Gastrocnemius medialis (tissue), 4 donors: ENCODE measurements around the gene VSTM1. TPM values are rescaled to one million over a fixed set of nuclear protein-coding genes. Genes with fewer than 3 reads are reported as not detected.

ENCODE experiments used
- ATAC-seq, 2 donors: fragments of 150-250 bp; one replicate each; pipeline ENCODE4 v1.9.1; 2016
- DNase-seq, 2 donors: peaks; one replicate each; pipeline ENCODE4 v3.0.0-alpha.2; 2019
- H3K27ac ChIP-seq, 4 donors: fragments of 200-600 bp; sonication (generic); 1 replicate in 1 of 4; 2 replicates in 3 of 4; pipeline ENCODE4 v1.5.1; 2016 to 2018; ENCODE audit warnings: mild to moderate bottlenecking in 2 of 4, moderate library complexity in 1 of 4
- H3K27me3 ChIP-seq, 3 donors: fragments of 200-600 bp; sonication (generic) in 2 of 3; 1 replicate in 1 of 3; 2 replicates in 2 of 3; pipeline versions ENCODE4 v1.5.1 to v1.6.0; 2016 to 2019; ENCODE audit warnings: mild to moderate bottlenecking in 1 of 3, moderate library complexity in 1 of 3
- H3K36me3 ChIP-seq, 2 donors: fragments of 200-600 bp; sonication (generic) in 1 of 2; one replicate each; pipeline ENCODE4 v1.5.1; 2017 to 2018
- H3K4me1 ChIP-seq, 2 donors: fragments of 200-600 bp; sonication (generic) in 1 of 2; one replicate each; pipeline ENCODE4 v1.5.1; 2016 to 2017; ENCODE audit warnings: mild to moderate bottlenecking in 2 of 2
- H3K4me3 ChIP-seq, 4 donors: fragments of 200-600 bp; sonication (generic) in 3 of 4; 1 replicate in 1 of 4; 2 replicates in 3 of 4; pipeline ENCODE4 v1.5.1; 2016 to 2019; ENCODE audit warnings: mild to moderate bottlenecking in 2 of 4
- H3K9me3 ChIP-seq, 3 donors: fragments of 200-600 bp; sonication (generic) in 2 of 3; 1 replicate in 1 of 3; 2 replicates in 2 of 3; pipeline ENCODE4 v1.5.1; 2016 to 2019
- POLR2A ChIP-seq, 2 donors: fragments of 450-650 bp; IDR thresholded peaks; one replicate each; pipeline ENCODE4 v1.6.1; 2017; ENCODE audit warnings: antibody characterized with exemption in 2 of 2, mild to moderate bottlenecking in 2 of 2, moderate library complexity in 2 of 2
- in situ Hi-C, 4 donors: fragments of 200-750 bp; cut with MboI; loops; one replicate each; pipeline versions ENCODE4 v1.15.0 to v1.8.0; 2017; ENCODE audit warnings: low sequenced_read_pairs in 4 of 4
- intact Hi-C: fragments of 100-400 bp; cut with DNase I; formaldehyde crosslinking; loops from one replicate; pipeline ENCODE4 v1.15.1; 2023; ENCODE audit warnings: low total_unique reads
- total RNA-seq, 4 donors: library from RNA; depleted of rRNA; stranded (reverse); fragments of >200 nt; gene quantifications; one replicate each; pipeline versions ENCODE4 v1.1.0 to v1.2.3, GENCODE V29; 2016
- TF ChIP-seq, protein P1 (sequence below), 5 experiments: fragments of 450-650 bp in 3 of 5; fragments of 200-600 bp in 2 of 5; sonication (generic) in 2 of 5; IDR thresholded peaks in 4 of 5; conservative IDR thresholded peaks in 1 of 5; 1 replicate in 4 of 5; 2 replicates in 1 of 5; pipeline ENCODE4 v1.5.1; 2016 to 2019; ENCODE audit warnings: antibody characterized with exemption in 5 of 5, mild to moderate bottlenecking in 3 of 5, moderate library complexity in 3 of 5

The VSTM1 gene
- total RNA-seq, 4 donors from 2014 or later, result not detected

DNA sequence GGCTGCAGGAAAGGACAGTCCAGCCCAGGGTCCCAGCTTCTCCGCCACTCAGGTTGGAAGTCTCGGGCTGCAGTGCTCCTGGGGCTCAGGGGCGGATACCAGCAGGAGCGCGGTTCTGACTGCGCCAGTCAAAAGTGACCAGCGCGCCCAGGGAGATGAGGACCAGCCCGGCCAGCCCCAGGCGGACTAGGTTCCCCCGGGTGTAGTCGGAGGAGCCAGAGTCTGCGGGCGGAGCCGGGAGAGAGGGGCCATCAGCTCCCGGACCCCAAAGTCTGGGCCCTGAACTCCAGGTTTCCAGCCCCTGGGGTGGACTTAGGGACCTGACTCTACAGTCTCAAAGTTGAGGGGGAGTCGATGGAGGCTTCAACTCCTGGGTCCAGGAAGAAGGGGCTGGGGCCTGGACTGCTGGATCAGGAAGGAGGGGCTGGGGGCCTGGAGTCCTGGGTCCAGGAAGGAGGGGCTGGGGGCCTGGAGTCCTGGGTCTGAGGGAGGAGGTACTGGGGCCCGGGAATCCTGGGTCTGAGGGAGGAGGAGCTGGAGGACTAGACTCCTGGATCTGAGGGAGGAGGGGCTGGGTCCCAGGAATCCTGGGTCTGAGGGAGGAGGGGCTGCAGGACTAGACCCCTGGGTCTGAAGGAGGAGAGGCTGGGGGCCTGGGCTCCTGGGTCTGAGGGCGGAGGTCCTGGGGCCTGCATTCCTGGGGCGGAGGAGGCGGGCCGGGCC, 31.6 kb upstream of the VSTM1 start:
- no peak for DNase-seq
- no peak for TF ChIP-seq POLR2A (IDR thresholded peaks at IDR 0.05)
- TF ChIP-seq, protein P1, sequence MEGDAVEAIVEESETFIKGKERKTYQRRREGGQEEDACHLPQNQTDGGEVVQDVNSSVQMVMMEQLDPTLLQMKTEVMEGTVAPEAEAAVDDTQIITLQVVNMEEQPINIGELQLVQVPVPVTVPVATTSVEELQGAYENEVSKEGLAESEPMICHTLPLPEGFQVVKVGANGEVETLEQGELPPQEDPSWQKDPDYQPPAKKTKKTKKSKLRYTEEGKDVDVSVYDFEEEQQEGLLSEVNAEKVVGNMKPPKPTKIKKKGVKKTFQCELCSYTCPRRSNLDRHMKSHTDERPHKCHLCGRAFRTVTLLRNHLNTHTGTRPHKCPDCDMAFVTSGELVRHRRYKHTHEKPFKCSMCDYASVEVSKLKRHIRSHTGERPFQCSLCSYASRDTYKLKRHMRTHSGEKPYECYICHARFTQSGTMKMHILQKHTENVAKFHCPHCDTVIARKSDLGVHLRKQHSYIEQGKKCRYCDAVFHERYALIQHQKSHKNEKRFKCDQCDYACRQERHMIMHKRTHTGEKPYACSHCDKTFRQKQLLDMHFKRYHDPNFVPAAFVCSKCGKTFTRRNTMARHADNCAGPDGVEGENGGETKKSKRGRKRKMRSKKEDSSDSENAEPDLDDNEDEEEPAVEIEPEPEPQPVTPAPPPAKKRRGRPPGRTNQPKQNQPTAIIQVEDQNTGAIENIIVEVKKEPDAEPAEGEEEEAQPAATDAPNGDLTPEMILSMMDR (IDR thresholded peaks at IDR 0.05 in 4 of 5, conservative IDR thresholded peaks at IDR 0.05 in 1 of 5), result no peak
- intact Hi-C loops, result no loop called here
- Histone ChIP-seq H3K27me3 (peaks cover 0 to 41% (median 20%) of the 10 kb centered on the region in 3 donors), H3K9me3 (no peaks in the 10 kb centered on the region), H3K27ac (no peak overlapping the region), H3K4me3 (peak overlapping the region; percentile 20 to 37 (median 30)), H3K4me1 (peaks cover 0 to 5% of the 10 kb centered on the region in 2 donors), H3K36me3 (no peaks in the 10 kb centered on the region)
- no peak for ATAC-seq
- in situ Hi-C loops, result no loop called here

GRCh38 chr19:54094426-54095000, 30.8 kb upstream of the VSTM1 start:
- TF ChIP-seq, protein P1 (IDR thresholded peaks at IDR 0.05 in 4 of 5, conservative IDR thresholded peaks at IDR 0.05 in 1 of 5), result no peak
- no peak for TF ChIP-seq POLR2A (IDR thresholded peaks at IDR 0.05)
- intact Hi-C loops, result no loop called here
- peaks cover 0 to 41% (median 20%) of the 10 kb centered on the region in 3 donors for H3K27me3 ChIP-seq

DNA sequence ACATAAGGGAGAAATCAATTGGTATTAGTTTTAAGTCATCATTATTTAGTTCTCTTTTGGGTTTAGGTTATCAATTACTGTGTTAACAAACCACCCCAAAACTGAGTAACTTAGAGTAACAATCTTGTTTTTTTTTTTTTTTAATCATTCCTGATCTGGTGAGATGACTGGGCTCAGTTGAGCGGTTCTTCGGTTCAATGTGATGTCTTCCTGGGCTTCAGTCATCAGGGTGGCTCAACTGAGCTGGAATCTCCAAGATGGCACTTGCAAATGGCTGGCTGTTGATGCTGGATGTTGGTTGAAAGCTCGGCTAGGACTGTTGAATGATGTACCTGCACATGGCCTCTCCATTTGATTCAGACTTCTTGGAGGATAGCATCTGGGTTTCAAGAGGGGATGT, 20.7 kb upstream of the VSTM1 start:
- H3K27me3 ChIP-seq, result peaks cover 0 to 3% (median 0%) of the 10 kb centered on the region in 3 donors
- intact Hi-C loops (no loop called here), in situ Hi-C loops (no loop called here)
- ATAC-seq, result no peak
- no peaks in the 10 kb centered on the region for H3K36me3 ChIP-seq
- no peak for TF ChIP-seq POLR2A (IDR thresholded peaks at IDR 0.05)
- TF ChIP-seq, protein P1 (IDR thresholded peaks at IDR 0.05 in 4 of 5, conservative IDR thresholded peaks at IDR 0.05 in 1 of 5), result no peak
- no peak overlapping the region for H3K4me3 ChIP-seq
- H3K27ac ChIP-seq, result no peak overlapping the region
- no peaks in the 10 kb centered on the region for H3K4me1 ChIP-seq
- DNase-seq, result no peak
- no peaks in the 10 kb centered on the region for H3K9me3 ChIP-seq

More at GRCh38 chr19:54094426-54095000, 30.8 kb upstream of the VSTM1 start:
- peaks cover 0 to 5% of the 10 kb centered on the region in 2 donors for H3K4me1 ChIP-seq
- H3K36me3 ChIP-seq, result no peaks in the 10 kb centered on the region
- DNase-seq (no peak), ATAC-seq (no peak)
- H3K27ac ChIP-seq, result no peak overlapping the region
- no peak overlapping the region for H3K4me3 ChIP-seq
- in situ Hi-C loops, result no loop called here
- H3K9me3 ChIP-seq, result no peaks in the 10 kb centered on the region

DNA sequence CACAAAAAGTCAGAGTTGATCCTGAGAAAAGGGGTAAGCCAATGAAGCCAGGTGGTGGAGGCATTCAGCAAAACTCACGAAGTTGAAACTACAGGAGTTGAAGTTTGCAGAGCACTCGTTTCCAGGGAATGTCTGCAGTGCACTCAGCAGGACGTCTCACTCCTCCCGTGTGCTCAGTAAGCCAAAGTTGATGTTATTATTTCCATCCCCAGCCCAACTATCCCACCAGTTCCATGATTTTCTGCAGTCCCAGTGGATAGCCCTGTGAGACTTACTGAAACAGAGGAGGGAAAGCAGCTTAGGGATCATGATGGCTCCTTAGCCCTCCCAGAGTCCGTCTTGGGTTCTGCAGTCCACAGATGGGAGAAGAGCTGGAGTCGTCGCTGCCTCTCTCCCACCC, 17.3 kb upstream of the VSTM1 start, which contains the start of gene TARM1:
TARM1 (minus strand) TSS at position 334 of the 400 bp plus-strand sequence; CDS start at position 309, 25 bp downstream.
- no peak within 1 kb of the TSS for H3K4me3 ChIP-seq
- H3K27ac ChIP-seq, result no peak within 1 kb of the TSS
- no peaks in the 10 kb centered on the region for H3K4me1 ChIP-seq
- no peaks in the 10 kb centered on the region for H3K36me3 ChIP-seq
- in situ Hi-C loops (no loop called here), intact Hi-C loops (no loop called here)
- TF ChIP-seq, protein P1 (IDR thresholded peaks at IDR 0.05 in 4 of 5, conservative IDR thresholded peaks at IDR 0.05 in 1 of 5), result no peak
- no peak for TF ChIP-seq POLR2A (IDR thresholded peaks at IDR 0.05)
- no peak for ATAC-seq
- DNase-seq, result no peak
- no peaks in the 10 kb centered on the region for H3K9me3 ChIP-seq
- no peaks in the 10 kb centered on the region for H3K27me3 ChIP-seq
